KG1 (cell line): ENCODE data around the gene OSTM1.

Experiments
- DNase-seq: peaks from one replicate; lab custom pipeline; 2025; lab: John Stamatoyannopoulos, UW

OSTM1 gene

GRCh38 chr6:108074359-108075144, at the start of gene OSTM1:
OSTM1 (minus strand) TSS chr6:108074741; CDS start chr6:108074651, 90 bp downstream.
- DNase-seq = peak; percentile 88

- DNase-seq = no peak
These were observed 49.4 kb upstream of the OSTM1 start for GRCh38 chr6:108123946-108124345.

GRCh38 chr6:108123481-108123929, 49.0 kb upstream of the OSTM1 start:
- no peak for DNase-seq

- no peak for DNase-seq
These were observed 47.1 kb upstream of the OSTM1 start for GRCh38 chr6:108121612-108122011.

- no peak for DNase-seq
These were observed 45.8 kb upstream of the OSTM1 start for GRCh38 chr6:108120311-108120710.

- DNase-seq = no peak
These were observed 45.2 kb upstream of the OSTM1 start for GRCh38 chr6:108119769-108120141.

GRCh38 chr6:108118810-108119768, 44.5 kb upstream of the OSTM1 start:
- DNase-seq = no peak

- no peak for DNase-seq
These were observed 43.8 kb upstream of the OSTM1 start for GRCh38 chr6:108118359-108118724.

GRCh38 chr6:108117427-108118358, 43.2 kb upstream of the OSTM1 start:
- DNase-seq = no peak

GRCh38 chr6:108116546-108117426, 42.2 kb upstream of the OSTM1 start:
- no peak for DNase-seq

GRCh38 chr6:108115598-108116058, 41.1 kb upstream of the OSTM1 start:
- DNase-seq = no peak

GRCh38 chr6:108114841-108115597, 40.5 kb upstream of the OSTM1 start:
- DNase-seq = peak; percentile 83

- peak; percentile 42 for DNase-seq
These were observed 39.3 kb upstream of the OSTM1 start for GRCh38 chr6:108113557-108114519.

GRCh38 chr6:108108374-108108773, 33.8 kb upstream of the OSTM1 start:
- no peak for DNase-seq

- no peak for DNase-seq
These were observed 32.6 kb upstream of the OSTM1 start for GRCh38 chr6:108107102-108107501.

GRCh38 chr6:108106694-108107093, 32.2 kb upstream of the OSTM1 start:
- DNase-seq = no peak

GRCh38 chr6:108106261-108106660, 31.7 kb upstream of the OSTM1 start:
- DNase-seq = no peak

- no peak for DNase-seq
These were observed 31.0 kb upstream of the OSTM1 start for GRCh38 chr6:108105571-108105970.

- DNase-seq = no peak
These were observed 28.4 kb upstream of the OSTM1 start for GRCh38 chr6:108102965-108103364.
